Activated CD4-positive, alpha-beta T cell treated with anti-CD3 and anti-CD28 coated beads for 24 hours (primary cell): ENCODE data around the gene RXYLT1.
"Not testable (repeated sequence)": the region's sequence is repeated elsewhere in the genome, so short reads cannot be mapped to it uniquely, and the experiment has no call there.

Experiments
- DNase-seq, 2 donors: peaks; one replicate each; pipeline ENCODE4 v3.0.0-alpha.2; 2020; ENCODE audit warnings: low read depth in 2 of 2

RXYLT1 gene

GRCh38 chr12:63779498-63780481, at the start of gene RXYLT1:
TSS of gene RXYLT1 (plus strand) at chr12:63779909. CDS start at chr12:63779961, 52 bp downstream.
- DNase-seq: peak; percentile 73 to 74

GRCh38 chr12:63732779-63733178, 46.9 kb upstream of the RXYLT1 start:
- DNase-seq: not testable (repeated sequence)

GRCh38 chr12:63733585-63733984, 46.1 kb upstream of the RXYLT1 start:
- DNase-seq: not testable (repeated sequence)

- not testable (repeated sequence) for DNase-seq
Observed at GRCh38 chr12:63740551-63740950, 39.2 kb upstream of the RXYLT1 start.

- not testable (repeated sequence) for DNase-seq
Observed at GRCh38 chr12:63741431-63741830, 38.3 kb upstream of the RXYLT1 start.

- DNase-seq: not testable (repeated sequence)
Observed at GRCh38 chr12:63744110-63744509, 35.6 kb upstream of the RXYLT1 start.

- not testable (repeated sequence) for DNase-seq
Observed at GRCh38 chr12:63746470-63746869, 33.2 kb upstream of the RXYLT1 start.

- not testable (repeated sequence) for DNase-seq
Observed at GRCh38 chr12:63747136-63747535, 32.6 kb upstream of the RXYLT1 start.

GRCh38 chr12:63747553-63747952, 32.2 kb upstream of the RXYLT1 start:
- no peak for DNase-seq

GRCh38 chr12:63752283-63752682, 27.4 kb upstream of the RXYLT1 start:
- no peak for DNase-seq

GRCh38 chr12:63752841-63753240, 26.9 kb upstream of the RXYLT1 start:
- DNase-seq: no peak

GRCh38 chr12:63753743-63754142, 26.0 kb upstream of the RXYLT1 start:
- DNase-seq: no peak

- DNase-seq: no peak
Observed at GRCh38 chr12:63764481-63764880, 15.2 kb upstream of the RXYLT1 start.

- DNase-seq: no peak
Observed at GRCh38 chr12:63766498-63766897, 13.2 kb upstream of the RXYLT1 start.

GRCh38 chr12:63770375-63770774, 9.3 kb upstream of the RXYLT1 start:
- no peak for DNase-seq

GRCh38 chr12:63777340-63777739, 2.4 kb upstream of the RXYLT1 start:
- DNase-seq: no peak

GRCh38 chr12:63782466-63782865, 2.8 kb downstream of the RXYLT1 start:
- DNase-seq: no peak

GRCh38 chr12:63787306-63787705, 7.6 kb downstream of the RXYLT1 start:
- DNase-seq: no peak

- DNase-seq: no peak
Observed at GRCh38 chr12:63790608-63790945, 10.9 kb downstream of the RXYLT1 start.

- no peak for DNase-seq
Observed at GRCh38 chr12:63792338-63792737, 12.6 kb downstream of the RXYLT1 start.

GRCh38 chr12:63795032-63795687, 15.5 kb downstream of the RXYLT1 start:
- no peak for DNase-seq

- no peak for DNase-seq
Observed at GRCh38 chr12:63795944-63796343, 16.2 kb downstream of the RXYLT1 start.
